ENCODE measurements around the gene ZNF33A. TPM values are rescaled to one million over a fixed set of nuclear protein-coding genes. Genes with fewer than 3 reads are reported as not detected.

ZNF33A gene
- total and polyA plus RNA-seq, 2 donors from 2014 or later, result 10.6 to 42.6 TPM

DNA sequence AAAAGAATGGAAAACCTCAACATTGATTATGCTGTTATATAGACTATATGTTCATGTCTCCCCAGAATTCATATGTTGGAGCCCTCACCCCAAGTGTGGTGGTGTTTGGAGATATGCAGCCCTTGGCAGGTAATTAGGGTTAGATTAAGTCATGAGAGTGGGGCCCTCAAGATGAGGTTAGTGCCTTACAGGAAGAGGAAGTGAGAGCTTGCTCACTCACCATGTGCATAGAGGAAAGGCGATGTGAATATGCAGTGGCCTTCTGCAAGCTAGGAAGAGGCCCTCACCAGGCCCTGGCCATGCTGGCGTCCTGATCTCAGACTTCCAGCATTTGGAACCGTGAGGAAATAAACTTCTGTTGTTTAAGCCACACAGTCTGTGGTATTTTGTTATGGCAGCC is 14.8 kb downstream of the ZNF33A start:
- intact Hi-C loops (cut with DNase I), result no loop called here
- Histone ChIP-seq H3K9ac (ENCODE audit: low read length in 3 of 3) (no peak overlapping the region), H3K36me3 (ENCODE audit: control insufficient read depth in 2 of 3, insufficient read depth in 3 of 3, low read length in 3 of 3) (peaks cover 10 to 35% (median 12%) of the 10 kb centered on the region in 3 donors), H3K27me3 (ENCODE audit: control insufficient read depth, insufficient read depth, low read length) (no peaks in the 10 kb centered on the region), H3K27ac (ENCODE audit: low read depth in 2 of 2, low read length in 2 of 2) (no peak overlapping the region), H3K4me1 (ENCODE audit: control insufficient read depth in 2 of 3, insufficient read depth in 2 of 3, low read depth in 1 of 3, low read length in 3 of 3) (no peaks in the 10 kb centered on the region), H3K9me3 (ENCODE audit: control insufficient read depth in 2 of 3, insufficient read depth in 1 of 3, low read length in 3 of 3) (no peaks in the 10 kb centered on the region), H3K4me3 (ENCODE audit: low read length in 3 of 3) (no peak overlapping the region)
- no peak for DNase-seq
- TF ChIP-seq, protein P1, sequence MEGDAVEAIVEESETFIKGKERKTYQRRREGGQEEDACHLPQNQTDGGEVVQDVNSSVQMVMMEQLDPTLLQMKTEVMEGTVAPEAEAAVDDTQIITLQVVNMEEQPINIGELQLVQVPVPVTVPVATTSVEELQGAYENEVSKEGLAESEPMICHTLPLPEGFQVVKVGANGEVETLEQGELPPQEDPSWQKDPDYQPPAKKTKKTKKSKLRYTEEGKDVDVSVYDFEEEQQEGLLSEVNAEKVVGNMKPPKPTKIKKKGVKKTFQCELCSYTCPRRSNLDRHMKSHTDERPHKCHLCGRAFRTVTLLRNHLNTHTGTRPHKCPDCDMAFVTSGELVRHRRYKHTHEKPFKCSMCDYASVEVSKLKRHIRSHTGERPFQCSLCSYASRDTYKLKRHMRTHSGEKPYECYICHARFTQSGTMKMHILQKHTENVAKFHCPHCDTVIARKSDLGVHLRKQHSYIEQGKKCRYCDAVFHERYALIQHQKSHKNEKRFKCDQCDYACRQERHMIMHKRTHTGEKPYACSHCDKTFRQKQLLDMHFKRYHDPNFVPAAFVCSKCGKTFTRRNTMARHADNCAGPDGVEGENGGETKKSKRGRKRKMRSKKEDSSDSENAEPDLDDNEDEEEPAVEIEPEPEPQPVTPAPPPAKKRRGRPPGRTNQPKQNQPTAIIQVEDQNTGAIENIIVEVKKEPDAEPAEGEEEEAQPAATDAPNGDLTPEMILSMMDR (IDR thresholded peaks at IDR 0.05; ENCODE audit: borderline replicate concordance, extremely low read depth, insufficient read depth), result no peak
- no peak for FAIRE-seq

DNA sequence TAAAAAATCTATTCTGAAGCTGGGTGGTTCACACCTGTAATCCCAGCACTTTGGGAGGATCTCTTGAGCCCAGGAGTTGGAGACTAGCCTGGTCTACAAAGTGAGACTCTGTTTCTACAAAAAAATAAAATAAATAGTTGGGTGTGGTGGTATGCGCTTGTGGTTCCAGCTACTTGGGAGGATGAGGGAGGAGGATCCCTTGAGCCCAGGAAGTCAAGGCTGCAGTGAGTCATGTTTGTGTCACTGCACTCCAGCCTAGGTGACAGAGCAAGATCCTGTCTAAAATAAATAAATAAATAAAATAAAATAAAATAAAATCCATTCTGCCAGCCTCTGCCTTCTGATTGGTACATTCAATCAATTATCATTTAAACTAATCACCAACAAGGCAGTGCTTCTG is 17.5 kb downstream of the ZNF33A start:
- TF ChIP-seq, protein P1 (IDR thresholded peaks at IDR 0.05; ENCODE audit: borderline replicate concordance, extremely low read depth, insufficient read depth), result no peak
- no peak for DNase-seq
- Histone ChIP-seq H3K36me3 (ENCODE audit: control insufficient read depth in 2 of 3, insufficient read depth in 3 of 3, low read length in 3 of 3) (peaks cover 8 to 31% (median 11%) of the 10 kb centered on the region in 3 donors), H3K9me3 (ENCODE audit: control insufficient read depth in 2 of 3, insufficient read depth in 1 of 3, low read length in 3 of 3) (no peaks in the 10 kb centered on the region), H3K4me1 (ENCODE audit: control insufficient read depth in 2 of 3, insufficient read depth in 2 of 3, low read depth in 1 of 3, low read length in 3 of 3) (no peaks in the 10 kb centered on the region), H3K4me3 (ENCODE audit: low read length in 3 of 3) (no peak overlapping the region), H3K27ac (ENCODE audit: low read depth in 2 of 2, low read length in 2 of 2) (no peak overlapping the region), H3K27me3 (ENCODE audit: control insufficient read depth, insufficient read depth, low read length) (no peaks in the 10 kb centered on the region), H3K9ac (ENCODE audit: low read length in 3 of 3) (no peak overlapping the region)
- intact Hi-C loops (cut with DNase I), result no loop called here
- no peak for FAIRE-seq

DNA sequence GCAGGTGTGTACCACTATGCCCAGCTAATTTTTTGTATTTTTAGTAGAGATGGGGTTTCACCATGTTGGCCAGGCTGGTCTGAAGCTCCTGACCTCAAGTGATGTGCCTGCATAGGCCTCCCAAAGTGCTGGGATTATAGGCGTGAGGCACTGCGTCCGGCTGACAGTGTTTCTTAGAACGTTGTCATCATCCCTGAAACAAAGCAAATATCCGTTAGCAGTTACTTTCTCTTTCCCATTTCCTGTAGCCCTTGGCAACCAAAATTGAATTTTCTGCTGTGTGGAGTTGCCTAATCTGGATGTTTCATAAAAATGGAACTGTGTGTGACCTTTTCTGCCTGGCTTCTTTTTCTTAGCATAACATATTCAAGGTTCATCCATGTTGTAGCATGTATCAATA is 22.4 kb downstream of the ZNF33A start:
- no peak overlapping the region for H3K27ac ChIP-seq (ENCODE audit: low read depth in 2 of 2, low read length in 2 of 2)
- no peak overlapping the region for H3K4me3 ChIP-seq (ENCODE audit: low read length in 3 of 3)
- TF ChIP-seq, protein P1 (IDR thresholded peaks at IDR 0.05; ENCODE audit: borderline replicate concordance, extremely low read depth, insufficient read depth), result no peak
- H3K36me3 ChIP-seq (ENCODE audit: control insufficient read depth in 2 of 3, insufficient read depth in 3 of 3, low read length in 3 of 3), result peaks cover 9 to 45% (median 9%) of the 10 kb centered on the region in 3 donors
- H3K9me3 ChIP-seq (ENCODE audit: control insufficient read depth in 2 of 3, insufficient read depth in 1 of 3, low read length in 3 of 3), result no peaks in the 10 kb centered on the region
- no peak overlapping the region for H3K9ac ChIP-seq (ENCODE audit: low read length in 3 of 3)
- FAIRE-seq (no peak), DNase-seq (no peak)
- no peaks in the 10 kb centered on the region for H3K27me3 ChIP-seq (ENCODE audit: control insufficient read depth, insufficient read depth, low read length)
- H3K4me1 ChIP-seq (ENCODE audit: control insufficient read depth in 2 of 3, insufficient read depth in 2 of 3, low read depth in 1 of 3, low read length in 3 of 3), result no peaks in the 10 kb centered on the region
- intact Hi-C loops (cut with DNase I), result no loop called here
